GM10248 (cell line): ENCODE measurements around the gene SCYGR2.

Source experiments
- CTCF ChIA-PET: fragments of 300-600 bp; sonication (Branson Sonifier 250); formaldehyde crosslinking; extraction: SDS; loops from one replicate; lab custom pipeline; 2021; ENCODE audit warnings: antibody characterized with exemption; lab: Yijun Ruan, JAX
- POLR2A ChIA-PET: fragments of 350-650 bp; sonication (Branson Sonifier 250); formaldehyde crosslinking; extraction: SDS; loops from one replicate; lab custom pipeline; 2020; ENCODE audit warnings: antibody characterized with exemption; lab: Yijun Ruan, JAX
- DNase-seq: peaks from one replicate; pipeline ENCODE4 v3.0.0; 2012; ENCODE audit errors: extremely low spot score
- CTCF ChIP-seq: IDR thresholded peaks from 2 replicates; pipeline ENCODE4 v1.5.1; 2012; ENCODE audit warnings: mild to moderate bottlenecking, low read depth; ENCODE audit errors: extremely low read depth, missing control alignments, control extremely low read depth

Gene SCYGR2

GRCh38 chr2:227634201-227634600 lies 35.5 kb downstream of the SCYGR2 start:
- ChIA-PET POLR2A (no interaction called here), CTCF (interaction anchor here (1.2 kb wide), 3 partner anchors 16 to 132 kb away, joined by 3 read pairs; no protein-coding TSS in a partner anchor)
- DNase-seq = no peak
- no peak for TF ChIP-seq CTCF

GRCh38 chr2:227642656-227643055 lies 44.0 kb downstream of the SCYGR2 start:
- no peak for DNase-seq
- no peak for TF ChIP-seq CTCF
- POLR2A ChIA-PET = no interaction called here
- CTCF ChIA-PET = interaction anchor here (1.0 kb wide), 1 partner anchor 15 kb away, joined by 3 read pairs; no protein-coding TSS in a partner anchor

- ChIA-PET CTCF (interaction anchor here (0.7 to 4.0 kb wide), 5 partner anchors 9 to 122 kb away, joined by 3 to 40 read pairs (median 5); no protein-coding TSS in a partner anchor), POLR2A (no interaction called here)
- peak; percentile 5 for TF ChIP-seq CTCF
- no peak for DNase-seq
Observed at GRCh38 chr2:227643990-227644551, 45.4 kb downstream of the SCYGR2 start.
